K562 treated with DMSO at 1 percent for 24 hours (cell line): Measurements from ENCODE around the gene TEKT5. TPM values are rescaled to one million over a fixed set of nuclear protein-coding genes. Genes with fewer than 3 reads are reported as not detected.

Experiments
- total RNA-seq: library from RNA; unstranded; fragments of 300-600 nt; gene quantifications from 2 replicates; pipeline ENCODE4 v1.2.3, GENCODE V29; 2022; ENCODE audit warnings: low read depth; ENCODE audit not compliant: insufficient read depth

TEKT5 gene
- 0.57 and 1.4 TPM in 2 replicates for total RNA-seq

GRCh38 chr16:10694830-10695229 lies at the start of gene TEKT5:
Gene TEKT5, minus strand, starts transcription at chr16:10694930. Its CDS starts 57 bp downstream, at chr16:10694873.

DNA sequence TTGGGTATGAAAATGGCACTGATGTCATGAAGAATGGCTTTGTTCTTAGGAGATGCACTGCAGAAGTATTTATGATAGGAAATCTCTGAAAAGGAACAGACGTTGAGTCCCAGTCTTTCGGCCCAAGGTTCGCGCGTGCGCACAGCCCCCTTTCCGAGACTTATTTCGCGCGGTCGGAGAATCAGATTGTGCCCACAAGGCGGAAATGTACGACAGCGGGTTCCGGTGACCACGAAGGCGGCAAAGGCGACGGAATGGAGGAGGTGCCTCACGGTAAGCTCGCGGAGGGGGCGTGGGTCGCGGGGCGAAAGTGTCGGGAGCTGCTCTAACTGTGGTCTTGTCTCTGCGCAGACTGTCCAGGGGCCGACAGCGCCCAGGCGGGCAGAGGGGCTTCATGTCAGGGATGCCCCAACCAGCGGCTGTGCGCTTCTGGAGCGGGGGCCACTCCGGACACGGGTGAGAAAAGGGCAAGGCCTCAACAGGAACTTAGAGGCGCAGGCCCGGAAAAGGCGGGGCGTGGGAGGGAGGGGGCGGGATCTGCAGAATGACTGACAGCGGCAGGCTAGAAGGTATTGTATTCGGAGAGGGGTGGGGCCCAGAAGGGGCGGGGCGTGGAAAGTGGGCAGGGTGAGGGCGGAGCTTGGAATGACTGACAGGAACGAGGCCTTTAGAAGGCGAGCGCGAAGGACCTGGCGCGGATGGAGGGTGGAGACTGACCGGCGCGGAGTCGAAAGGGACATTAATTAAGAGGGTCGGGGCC lies 49.1 kb upstream of the TEKT5 start, which contains the start of gene NUBP1:
Gene NUBP1, plus strand, starts transcription at position 233 of the 760 bp plus-strand sequence. Its CDS starts 22 bp downstream, at position 255.

GRCh38 chr16:10579965-10580882 lies 114.5 kb downstream of the TEKT5 start, which contains the start of gene EMP2:
Gene EMP2, minus strand, starts transcription at chr16:10580598. Its CDS starts 32,981 bp downstream, at chr16:10547617.

Other genes starting within 250 kb of the TEKT5 start
- 3.0 and 3.6 TPM in 2 replicates for gene EMP2, start 114.3 kb downstream of the TEKT5 start, total RNA-seq
- gene NUBP1, start 48.9 kb upstream of the TEKT5 start, total RNA-seq: 31.0 and 34.0 TPM in 2 replicates
- 0.12 TPM in 1 of 2 replicates, not detected in the other for gene TVP23A, start 123.9 kb upstream of the TEKT5 start, total RNA-seq
- 0.43 TPM in 1 of 2 replicates, not detected in the other for gene CIITA, start 182.3 kb upstream of the TEKT5 start, total RNA-seq
- 57.6 and 64.7 TPM in 2 replicates for gene DEXI, start 247.5 kb upstream of the TEKT5 start, total RNA-seq
- gene CLEC16A, start 249.6 kb upstream of the TEKT5 start, total RNA-seq: 24.4 and 24.6 TPM in 2 replicates